Measurements from ENCODE around the gene SMIM28.
A peak's percentile ranks its signal among the peaks of the same experiment; 100 is the strongest.

Gene SMIM28

DNA sequence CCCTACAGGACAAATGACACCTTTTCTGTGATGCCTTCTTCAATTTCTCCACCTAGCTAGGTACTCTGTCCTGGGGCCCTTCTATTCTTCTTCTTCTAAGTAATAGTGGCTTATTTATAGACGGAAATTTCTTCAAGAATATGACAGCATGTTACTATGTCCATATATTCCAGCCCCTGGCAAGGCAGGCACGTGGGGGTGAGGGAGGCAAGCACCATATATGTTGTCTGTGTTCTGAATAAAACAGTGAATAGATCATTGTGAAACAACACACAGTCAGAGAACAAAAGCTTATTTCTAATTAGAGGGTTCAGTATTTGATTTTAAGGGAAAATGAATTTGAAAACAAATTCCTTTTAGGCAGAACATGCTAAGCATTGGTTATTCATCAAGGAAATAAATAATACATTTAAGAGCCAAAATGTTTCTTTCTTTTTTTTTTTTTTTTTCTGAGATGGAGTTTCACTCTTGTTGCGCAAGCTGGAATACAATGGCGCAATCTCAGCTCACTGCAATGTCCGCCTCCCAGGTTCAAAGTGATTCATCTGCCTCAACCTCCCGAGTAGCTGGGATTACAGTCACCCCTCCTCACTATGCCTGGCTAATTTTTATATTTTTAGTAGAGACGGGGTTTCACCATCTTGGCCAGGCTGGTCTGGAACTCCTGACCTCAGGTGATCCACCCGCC, 32.5 kb downstream of the SMIM28 start:
- Histone ChIP-seq H3K9ac (ENCODE audit: low read length) (peak overlapping the region; percentile 38), H3K27me3 (replicated peaks; ENCODE audit: control insufficient read depth, insufficient read depth, low read length) (no peaks in the 10 kb centered on the region), H3K4me3 (ENCODE audit: low read length) (no peak overlapping the region), H3K36me3 (ENCODE audit: control insufficient read depth, insufficient read depth, low read length, severe bottlenecking) (peaks cover 81% of the 10 kb centered on the region), H3K9me3 (ENCODE audit: control insufficient read depth, low read length) (no peaks in the 10 kb centered on the region), H3K4me1 (ENCODE audit: control insufficient read depth, insufficient read depth, low read length) (peaks cover 56% of the 10 kb centered on the region)
- peak; percentile 74 for DNase-seq (ENCODE audit: low read depth)

DNA sequence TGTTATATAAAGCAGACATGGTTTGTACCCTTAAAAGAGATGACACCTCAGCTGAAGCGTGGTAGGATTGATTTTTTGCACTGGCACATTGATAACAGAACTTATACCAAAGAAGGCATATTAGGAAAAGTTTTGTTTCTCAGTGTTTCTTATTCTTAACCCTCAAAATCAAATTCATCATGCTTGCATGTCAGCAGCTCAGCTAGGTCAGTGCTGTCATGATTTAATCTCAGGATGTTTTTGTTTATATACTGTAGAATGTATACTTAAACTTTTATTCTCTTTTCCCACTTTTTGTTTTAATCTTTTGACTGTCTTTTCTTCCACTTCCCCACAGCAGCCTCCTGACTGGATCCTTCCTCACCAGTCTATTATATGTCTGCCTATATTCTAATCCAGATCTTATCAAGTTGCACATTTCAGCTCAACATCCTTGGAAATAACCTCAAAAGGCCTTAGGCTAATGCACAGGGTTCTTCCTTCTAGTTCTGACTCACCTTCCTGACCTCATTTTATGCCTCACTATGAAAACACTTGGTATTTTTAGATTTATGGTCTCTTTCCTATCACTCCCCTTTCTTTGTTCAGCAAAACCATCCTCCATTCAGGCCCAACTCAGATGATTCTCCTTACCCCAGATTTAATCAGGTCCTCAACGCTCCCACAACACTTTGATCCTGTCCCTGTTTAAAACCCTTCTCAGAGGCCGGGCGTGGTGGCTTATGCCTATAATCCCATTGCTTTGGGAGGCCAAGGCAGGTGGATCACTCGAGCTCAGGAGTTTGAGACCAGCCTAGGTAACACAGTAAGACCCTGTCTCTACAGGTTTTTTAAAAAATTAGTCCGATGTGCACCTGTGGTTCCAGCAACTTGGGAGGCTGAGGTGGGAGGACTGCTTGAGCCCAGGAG, 33.5 kb downstream of the SMIM28 start:
- Histone ChIP-seq H3K9ac (ENCODE audit: low read length) (peak overlapping the region; percentile 13), H3K36me3 (ENCODE audit: control insufficient read depth, insufficient read depth, low read length, severe bottlenecking) (peaks cover 74% of the 10 kb centered on the region), H3K27me3 (replicated peaks; ENCODE audit: control insufficient read depth, insufficient read depth, low read length) (no peaks in the 10 kb centered on the region), H3K4me1 (ENCODE audit: control insufficient read depth, insufficient read depth, low read length) (peaks cover 58% of the 10 kb centered on the region), H3K9me3 (ENCODE audit: control insufficient read depth, low read length) (no peaks in the 10 kb centered on the region), H3K4me3 (ENCODE audit: low read length) (no peak overlapping the region)
- peak; percentile 41 for DNase-seq (ENCODE audit: low read depth)

DNA sequence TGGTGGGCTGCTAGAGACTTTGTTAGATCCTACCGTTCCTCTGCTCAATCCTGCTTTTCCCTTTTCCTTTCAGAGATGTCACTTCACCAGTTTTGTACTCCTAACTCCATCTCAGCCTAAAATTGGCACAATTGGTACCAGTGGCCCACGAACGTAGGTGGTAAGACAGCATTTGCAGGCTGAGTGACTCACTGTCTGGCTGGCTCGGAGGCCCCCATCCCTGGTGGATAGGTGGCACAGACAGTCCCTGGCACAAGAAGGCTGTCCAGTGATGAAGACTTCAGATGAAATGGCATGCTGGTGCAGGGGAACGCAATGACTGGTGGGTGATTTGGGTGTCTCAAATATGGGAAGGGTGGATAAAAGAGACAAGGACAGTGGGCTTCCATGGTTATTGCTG, 37.4 kb downstream of the SMIM28 start:
- Histone ChIP-seq H3K36me3 (ENCODE audit: control insufficient read depth, insufficient read depth, low read length, severe bottlenecking) (peaks cover 57% of the 10 kb centered on the region), H3K9me3 (ENCODE audit: control insufficient read depth, low read length) (no peaks in the 10 kb centered on the region), H3K27me3 (replicated peaks; ENCODE audit: control insufficient read depth, insufficient read depth, low read length) (no peaks in the 10 kb centered on the region), H3K4me3 (ENCODE audit: low read length) (no peak overlapping the region), H3K4me1 (ENCODE audit: control insufficient read depth, insufficient read depth, low read length) (peaks cover 23% of the 10 kb centered on the region), H3K9ac (ENCODE audit: low read length) (no peak overlapping the region)
- no peak for DNase-seq (ENCODE audit: low read depth)

DNA sequence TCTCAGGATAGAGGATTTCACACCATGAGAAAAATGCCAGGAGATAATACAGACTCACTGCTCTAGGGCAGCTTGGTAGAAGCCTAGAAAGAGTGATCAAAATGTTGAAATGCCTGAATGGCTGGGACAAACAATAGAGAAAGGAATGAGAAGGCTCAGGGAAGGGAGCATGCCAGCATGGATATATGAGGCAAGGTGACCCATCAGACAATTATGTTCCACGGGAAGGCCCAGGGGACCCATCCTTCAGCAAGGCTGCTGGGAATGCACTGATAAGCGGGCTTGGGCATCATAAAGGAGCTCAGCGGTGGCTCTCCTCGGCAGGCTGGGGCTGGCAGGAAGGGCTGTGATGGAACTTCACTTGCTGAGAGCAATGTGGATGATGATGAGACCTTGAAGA, 38.5 kb downstream of the SMIM28 start:
- no peaks in the 10 kb centered on the region for H3K9me3 ChIP-seq (ENCODE audit: control insufficient read depth, low read length)

DNA sequence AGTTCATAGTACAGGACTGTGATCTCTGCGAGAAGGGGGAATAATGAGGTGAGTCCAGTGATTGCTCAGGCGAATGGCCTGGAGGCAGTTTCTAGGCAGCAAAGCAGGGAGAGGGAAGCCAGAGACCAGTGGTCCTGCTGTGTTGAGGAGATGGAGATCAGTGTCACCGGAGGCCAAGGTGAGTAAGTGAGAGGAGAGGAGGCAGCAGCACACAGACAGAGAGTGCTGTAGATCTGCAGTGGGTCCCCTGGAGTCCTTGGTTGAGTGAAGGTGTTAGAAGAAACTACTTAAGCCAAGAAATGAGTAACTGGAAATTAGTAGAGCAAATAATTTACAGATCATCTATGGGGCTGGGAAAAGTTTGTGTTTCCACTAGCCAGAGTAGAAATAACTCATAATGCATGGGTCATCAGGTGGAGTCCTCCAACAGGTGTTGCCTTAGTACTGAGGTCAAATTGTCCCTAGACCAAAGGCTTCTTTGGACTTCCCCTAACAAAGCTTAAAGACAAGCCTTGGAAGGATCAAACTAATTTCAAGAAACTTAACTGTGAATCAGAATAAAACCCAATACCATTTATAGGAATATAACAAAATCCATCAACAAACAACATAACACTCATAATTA, 39.9 kb downstream of the SMIM28 start:
- Histone ChIP-seq H3K9me3 (ENCODE audit: control insufficient read depth, low read length) (no peaks in the 10 kb centered on the region), H3K4me3 (ENCODE audit: low read length) (no peak overlapping the region), H3K36me3 (ENCODE audit: control insufficient read depth, insufficient read depth, low read length, severe bottlenecking) (peaks cover 35% of the 10 kb centered on the region), H3K27me3 (replicated peaks; ENCODE audit: control insufficient read depth, insufficient read depth, low read length) (no peaks in the 10 kb centered on the region), H3K4me1 (ENCODE audit: control insufficient read depth, insufficient read depth, low read length) (peaks cover 10% of the 10 kb centered on the region), H3K9ac (ENCODE audit: low read length) (no peak overlapping the region)
- DNase-seq (ENCODE audit: low read depth), result no peak

More for the DNA sequence above, 38.5 kb downstream of the SMIM28 start:
- H3K4me3 ChIP-seq (ENCODE audit: low read length), result no peak overlapping the region
- no peak for DNase-seq (ENCODE audit: low read depth)
- no peak overlapping the region for H3K9ac ChIP-seq (ENCODE audit: low read length)
- peaks cover 12% of the 10 kb centered on the region for H3K4me1 ChIP-seq (ENCODE audit: control insufficient read depth, insufficient read depth, low read length)
- H3K27me3 ChIP-seq (replicated peaks; ENCODE audit: control insufficient read depth, insufficient read depth, low read length), result no peaks in the 10 kb centered on the region
- peaks cover 49% of the 10 kb centered on the region for H3K36me3 ChIP-seq (ENCODE audit: control insufficient read depth, insufficient read depth, low read length, severe bottlenecking)

DNA sequence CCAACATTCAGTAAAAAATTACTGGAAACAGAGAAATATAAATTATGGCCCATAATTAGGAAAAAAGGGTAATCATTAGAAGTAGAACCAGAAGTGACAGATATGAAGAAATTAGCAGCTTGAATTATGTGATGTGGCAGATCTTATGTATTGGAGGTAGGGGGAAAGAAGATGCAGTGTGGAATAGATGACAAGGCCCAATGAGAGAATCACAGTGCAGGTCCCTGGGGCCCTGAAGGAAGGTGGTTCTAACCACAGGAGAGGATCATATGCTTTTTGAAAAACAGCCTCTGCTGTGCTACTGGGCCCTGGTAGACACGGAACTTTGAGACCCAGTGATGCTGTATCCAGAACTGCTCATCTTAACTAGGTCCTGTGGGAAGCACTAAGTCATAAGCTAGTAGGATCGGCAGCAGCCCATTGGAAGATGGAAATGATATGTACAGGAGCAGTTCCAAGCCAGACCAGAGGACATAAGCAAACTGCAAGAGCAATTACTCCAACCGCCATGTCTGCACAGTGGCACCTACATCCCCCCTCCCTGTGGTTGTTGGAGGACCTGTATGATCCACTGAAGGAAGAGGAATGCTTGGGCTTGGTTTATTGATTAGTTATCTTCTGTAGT, 40.5 kb downstream of the SMIM28 start:
- Histone ChIP-seq H3K4me1 (ENCODE audit: control insufficient read depth, insufficient read depth, low read length) (peaks cover 16% of the 10 kb centered on the region), H3K27me3 (replicated peaks; ENCODE audit: control insufficient read depth, insufficient read depth, low read length) (no peaks in the 10 kb centered on the region), H3K9ac (ENCODE audit: low read length) (no peak overlapping the region), H3K36me3 (ENCODE audit: control insufficient read depth, insufficient read depth, low read length, severe bottlenecking) (peaks cover 28% of the 10 kb centered on the region), H3K9me3 (ENCODE audit: control insufficient read depth, low read length) (no peaks in the 10 kb centered on the region), H3K4me3 (ENCODE audit: low read length) (no peak overlapping the region)
- DNase-seq (ENCODE audit: low read depth), result no peak

DNA sequence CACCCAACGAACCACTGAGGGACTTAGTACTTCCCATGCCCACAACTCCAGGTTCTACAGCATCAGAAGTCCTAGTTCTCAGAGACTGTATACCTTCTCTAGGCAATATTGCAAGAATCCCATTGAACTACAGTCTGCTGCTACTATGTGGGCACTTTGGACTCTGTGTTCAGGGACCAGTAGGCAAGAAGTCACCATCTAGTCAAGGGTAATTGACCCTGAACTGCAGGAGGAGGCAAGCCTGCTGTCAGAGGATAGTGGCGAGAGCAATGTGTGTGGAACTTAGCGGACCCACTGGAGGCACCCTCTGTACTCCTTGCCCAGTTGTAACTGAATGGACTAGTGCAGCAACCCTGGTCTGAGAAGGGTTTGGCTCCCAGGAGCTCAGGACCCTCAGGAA, 42.1 kb downstream of the SMIM28 start:
- no peak overlapping the region for H3K9ac ChIP-seq (ENCODE audit: low read length)
- DNase-seq (ENCODE audit: low read depth), result no peak

DNA sequence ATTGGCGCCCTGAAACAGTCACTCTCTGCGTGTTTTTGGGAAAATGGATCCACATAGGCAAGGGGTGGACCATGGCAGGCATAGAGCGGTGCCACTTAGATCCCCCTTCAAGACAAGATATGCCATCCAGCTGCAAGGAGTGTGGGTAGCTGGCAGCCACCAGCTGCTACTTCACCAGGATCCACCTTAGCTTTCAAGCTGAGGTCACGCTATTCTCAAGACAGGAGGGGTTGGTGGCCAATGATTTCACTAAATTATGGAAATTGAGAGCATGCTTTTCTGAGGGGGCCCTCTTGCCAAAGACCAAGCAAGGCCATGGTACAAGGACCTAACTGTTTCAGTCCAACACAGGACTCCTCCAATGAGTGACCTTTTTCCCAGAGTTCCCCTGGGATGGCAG, 42.7 kb downstream of the SMIM28 start:
- H3K36me3 ChIP-seq (ENCODE audit: control insufficient read depth, insufficient read depth, low read length, severe bottlenecking), result peaks cover 23% of the 10 kb centered on the region
- H3K9me3 ChIP-seq (ENCODE audit: control insufficient read depth, low read length), result no peaks in the 10 kb centered on the region
- peaks cover 13% of the 10 kb centered on the region for H3K4me1 ChIP-seq (ENCODE audit: control insufficient read depth, insufficient read depth, low read length)
- H3K4me3 ChIP-seq (ENCODE audit: low read length), result no peak overlapping the region
- H3K27me3 ChIP-seq (replicated peaks; ENCODE audit: control insufficient read depth, insufficient read depth, low read length), result no peaks in the 10 kb centered on the region
- DNase-seq (ENCODE audit: low read depth), result no peak
- no peak overlapping the region for H3K9ac ChIP-seq (ENCODE audit: low read length)

More for the DNA sequence above, 42.1 kb downstream of the SMIM28 start:
- Histone ChIP-seq H3K4me1 (ENCODE audit: control insufficient read depth, insufficient read depth, low read length) (peaks cover 17% of the 10 kb centered on the region), H3K36me3 (ENCODE audit: control insufficient read depth, insufficient read depth, low read length, severe bottlenecking) (peaks cover 23% of the 10 kb centered on the region), H3K9me3 (ENCODE audit: control insufficient read depth, low read length) (no peaks in the 10 kb centered on the region), H3K27me3 (replicated peaks; ENCODE audit: control insufficient read depth, insufficient read depth, low read length) (no peaks in the 10 kb centered on the region), H3K4me3 (ENCODE audit: low read length) (no peak overlapping the region)

DNA sequence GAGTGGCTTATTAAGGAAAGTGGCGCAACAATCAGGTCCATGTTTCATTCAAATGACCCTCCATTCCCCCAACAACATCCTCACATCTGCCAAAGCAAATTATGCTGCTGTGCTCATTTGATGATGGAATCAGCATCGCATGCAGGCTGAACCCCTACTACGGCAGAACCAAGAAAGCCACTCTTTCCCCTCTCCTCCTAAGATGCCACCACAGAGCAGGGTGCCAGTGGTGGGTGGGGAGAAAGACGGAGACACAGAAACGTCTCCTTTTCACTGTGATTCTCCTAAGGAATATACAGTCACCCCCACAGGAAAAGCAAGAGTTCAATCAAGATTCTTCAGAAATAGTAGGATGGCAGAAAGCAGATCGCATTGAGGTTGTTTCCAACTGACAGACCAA, 43.4 kb downstream of the SMIM28 start:
- Histone ChIP-seq H3K27me3 (replicated peaks; ENCODE audit: control insufficient read depth, insufficient read depth, low read length) (no peaks in the 10 kb centered on the region), H3K9me3 (ENCODE audit: control insufficient read depth, low read length) (no peaks in the 10 kb centered on the region), H3K36me3 (ENCODE audit: control insufficient read depth, insufficient read depth, low read length, severe bottlenecking) (peaks cover 24% of the 10 kb centered on the region), H3K4me1 (ENCODE audit: control insufficient read depth, insufficient read depth, low read length) (peaks cover 10% of the 10 kb centered on the region), H3K4me3 (ENCODE audit: low read length) (no peak overlapping the region), H3K9ac (ENCODE audit: low read length) (no peak overlapping the region)
- no peak for DNase-seq (ENCODE audit: low read depth)

DNA sequence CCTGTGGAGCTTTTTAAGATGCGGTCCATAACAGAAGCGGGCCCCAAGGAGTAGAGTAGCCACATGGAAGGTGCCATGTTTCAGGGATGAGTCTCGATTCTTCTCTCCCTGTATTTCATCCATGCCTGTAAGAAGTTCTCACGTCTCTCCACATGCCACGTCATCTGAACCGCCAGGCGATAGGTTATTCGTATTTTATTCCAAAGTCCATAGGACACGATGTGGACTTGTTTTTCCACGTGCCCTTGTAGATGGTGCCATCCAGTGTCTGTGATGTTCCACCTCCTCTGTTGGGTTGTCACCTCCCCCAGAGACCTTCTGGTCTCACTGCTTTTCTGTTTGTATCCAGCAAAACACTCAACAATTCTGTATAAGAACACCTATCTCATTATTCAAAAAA, 43.9 kb downstream of the SMIM28 start:
- no peak for DNase-seq (ENCODE audit: low read depth)
- Histone ChIP-seq H3K9ac (ENCODE audit: low read length) (no peak overlapping the region), H3K4me1 (ENCODE audit: control insufficient read depth, insufficient read depth, low read length) (peaks cover 10% of the 10 kb centered on the region), H3K4me3 (ENCODE audit: low read length) (no peak overlapping the region), H3K9me3 (ENCODE audit: control insufficient read depth, low read length) (no peaks in the 10 kb centered on the region), H3K27me3 (replicated peaks; ENCODE audit: control insufficient read depth, insufficient read depth, low read length) (no peaks in the 10 kb centered on the region), H3K36me3 (ENCODE audit: control insufficient read depth, insufficient read depth, low read length, severe bottlenecking) (peaks cover 27% of the 10 kb centered on the region)

DNA sequence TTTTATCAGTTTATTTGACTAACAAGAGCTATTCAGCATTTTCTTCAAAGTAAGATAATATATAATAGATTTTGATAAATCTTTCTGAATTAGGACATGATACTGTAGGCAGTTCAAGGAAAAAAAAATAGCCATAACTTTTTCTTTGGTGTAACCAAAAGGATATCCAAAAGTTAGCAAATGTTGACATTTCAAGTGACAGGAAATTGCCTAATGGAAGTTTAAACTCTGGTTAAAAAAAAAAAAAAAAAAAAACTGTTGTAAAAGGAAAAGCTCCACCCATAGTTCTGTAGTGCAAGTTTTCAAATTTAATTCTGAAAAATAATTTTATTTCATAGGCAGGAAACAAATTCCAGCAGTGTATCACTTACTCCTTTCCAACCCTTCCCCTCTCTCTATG, 45.2 kb downstream of the SMIM28 start:
- H3K4me3 ChIP-seq (ENCODE audit: low read length), result no peak overlapping the region
- H3K9me3 ChIP-seq (ENCODE audit: control insufficient read depth, low read length), result no peaks in the 10 kb centered on the region
- peaks cover 11% of the 10 kb centered on the region for H3K4me1 ChIP-seq (ENCODE audit: control insufficient read depth, insufficient read depth, low read length)
- peak; percentile 26 for DNase-seq (ENCODE audit: low read depth)
- peaks cover 22% of the 10 kb centered on the region for H3K36me3 ChIP-seq (ENCODE audit: control insufficient read depth, insufficient read depth, low read length, severe bottlenecking)
- H3K27me3 ChIP-seq (replicated peaks; ENCODE audit: control insufficient read depth, insufficient read depth, low read length), result no peaks in the 10 kb centered on the region
- peak overlapping the region; percentile 21 for H3K9ac ChIP-seq (ENCODE audit: low read length)

All from adipocyte (in vitro differentiated cells).